ENCODE results near the gene UBQLN4. TPM values are rescaled to one million over a fixed set of nuclear protein-coding genes. Genes with fewer than 3 reads are reported as not detected.
"Not testable (repeated sequence)": the region's sequence is repeated elsewhere in the genome, so short reads cannot be mapped to it uniquely, and the experiment has no call there.

UBQLN4 gene
- total and polyA plus RNA-seq, 12 donors: 15.7 to 32.2 (median 25.4) TPM

- WGBS, 2 donors: 75 to 82% methylated on average over 3 of the region's 3 CpGs
- Histone ChIP-seq H3K9me3 (no peaks in the 10 kb centered on the region), H3K27ac (no peak overlapping the region), H3K36me3 (peaks cover 0 to 64% (median 12%) of the 10 kb centered on the region in 9 donors), H3K4me1 (peaks cover 0 to 31% (median 18%) of the 10 kb centered on the region in 9 donors), H3K27me3 (no peaks in the 10 kb centered on the region), H3K4me3 (no peak overlapping the region)
- intact Hi-C loops (cut with DNase I): no loop called here
- TF ChIP-seq, protein P1, sequence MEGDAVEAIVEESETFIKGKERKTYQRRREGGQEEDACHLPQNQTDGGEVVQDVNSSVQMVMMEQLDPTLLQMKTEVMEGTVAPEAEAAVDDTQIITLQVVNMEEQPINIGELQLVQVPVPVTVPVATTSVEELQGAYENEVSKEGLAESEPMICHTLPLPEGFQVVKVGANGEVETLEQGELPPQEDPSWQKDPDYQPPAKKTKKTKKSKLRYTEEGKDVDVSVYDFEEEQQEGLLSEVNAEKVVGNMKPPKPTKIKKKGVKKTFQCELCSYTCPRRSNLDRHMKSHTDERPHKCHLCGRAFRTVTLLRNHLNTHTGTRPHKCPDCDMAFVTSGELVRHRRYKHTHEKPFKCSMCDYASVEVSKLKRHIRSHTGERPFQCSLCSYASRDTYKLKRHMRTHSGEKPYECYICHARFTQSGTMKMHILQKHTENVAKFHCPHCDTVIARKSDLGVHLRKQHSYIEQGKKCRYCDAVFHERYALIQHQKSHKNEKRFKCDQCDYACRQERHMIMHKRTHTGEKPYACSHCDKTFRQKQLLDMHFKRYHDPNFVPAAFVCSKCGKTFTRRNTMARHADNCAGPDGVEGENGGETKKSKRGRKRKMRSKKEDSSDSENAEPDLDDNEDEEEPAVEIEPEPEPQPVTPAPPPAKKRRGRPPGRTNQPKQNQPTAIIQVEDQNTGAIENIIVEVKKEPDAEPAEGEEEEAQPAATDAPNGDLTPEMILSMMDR (IDR thresholded peaks at IDR 0.05): no peak
- ATAC-seq (no peak), DNase-seq (no peak)
Observed at GRCh38 chr1:156048663-156049258, 4.8 kb downstream of the UBQLN4 start.

GRCh38 chr1:156045076-156045475 is 8.5 kb downstream of the UBQLN4 start:
- Histone ChIP-seq H3K36me3 (peaks cover 0 to 95% (median 21%) of the 10 kb centered on the region in 9 donors), H3K27me3 (no peaks in the 10 kb centered on the region), H3K9me3 (no peaks in the 10 kb centered on the region), H3K4me3 (no peak overlapping the region), H3K27ac (no peak overlapping the region), H3K4me1 (peaks cover 0 to 4% (median 0%) of the 10 kb centered on the region in 9 donors)
- intact Hi-C loops (cut with DNase I): no loop called here
- ATAC-seq (no peak), DNase-seq (no peak)
- TF ChIP-seq, protein P1 (IDR thresholded peaks at IDR 0.05): no peak
- WGBS, 2 donors: 95 to 96% methylated on average over 4 of the region's 4 CpGs

GRCh38 chr1:156042828-156043227 is 10.8 kb downstream of the UBQLN4 start:
- TF ChIP-seq, protein P1 (IDR thresholded peaks at IDR 0.05): no peak
- peaks cover 0 to 95% (median 30%) of the 10 kb centered on the region in 9 donors for H3K36me3 ChIP-seq
- H3K9me3 ChIP-seq: no peaks in the 10 kb centered on the region
- WGBS, 2 donors: 94 to 95% methylated on average over 3 of the region's 3 CpGs
- ATAC-seq (no peak), DNase-seq (no peak)
- H3K27ac ChIP-seq: no peak overlapping the region
- no peaks in the 10 kb centered on the region for H3K27me3 ChIP-seq
- intact Hi-C loops (cut with DNase I): no loop called here
- H3K4me3 ChIP-seq: no peak overlapping the region
- no peaks in the 10 kb centered on the region for H3K4me1 ChIP-seq

- peaks cover 0 to 40% (median 14%) of the 10 kb centered on the region in 9 donors for H3K36me3 ChIP-seq
- WGBS, 2 donors: 92 to 95% methylated on average over 4 of the region's 4 CpGs
- H3K4me1 ChIP-seq; H3K27ac ChIP-seq; H3K4me3 ChIP-seq; ATAC-seq; intact Hi-C loops (cut with DNase I); DNase-seq; H3K9me3 ChIP-seq; H3K27me3 ChIP-seq: not testable (repeated sequence)
Observed at GRCh38 chr1:156034991-156035390, 18.6 kb downstream of the UBQLN4 start.

GRCh38 chr1:156033011-156033410 is 20.6 kb downstream of the UBQLN4 start:
- Histone ChIP-seq H3K4me3 (no peak overlapping the region), H3K27me3 (no peaks in the 10 kb centered on the region), H3K9me3 (no peaks in the 10 kb centered on the region), H3K4me1 (no peaks in the 10 kb centered on the region), H3K27ac (no peak overlapping the region), H3K36me3 (peaks cover 0 to 20% (median 7%) of the 10 kb centered on the region in 9 donors)
- intact Hi-C loops (cut with DNase I): no loop called here
- TF ChIP-seq, protein P1 (IDR thresholded peaks at IDR 0.05): no peak
- 58 to 67% methylated on average over 6 of the region's 6 CpGs for WGBS, 2 donors
- no peak for ATAC-seq
- DNase-seq: no peak
